Parathyroid adenoma (tissue), 2 donors: ENCODE results near the gene LRRC36.
"Not testable (repeated sequence)": the region's sequence is repeated elsewhere in the genome, so short reads cannot be mapped to it uniquely, and the experiment has no call there.

Experiments
- H2AFZ ChIP-seq: fragments of 300-600 bp; sonication (generic); one replicate; pipeline ENCODE4 v1.7.0; 2017; ENCODE audit warnings: antibody characterized with exemption, mild to moderate bottlenecking
- H3K27ac ChIP-seq: fragments of 300-600 bp; sonication (generic); one replicate; pipeline ENCODE4 v1.7.0; 2017
- H3K27me3 ChIP-seq: fragments of 300-600 bp; sonication (generic); one replicate; pipeline ENCODE4 v1.7.0; 2017; ENCODE audit warnings: low read length; ENCODE audit not compliant: control insufficient read depth, insufficient read depth
- H3K36me3 ChIP-seq: fragments of 300-600 bp; sonication (generic); one replicate; pipeline ENCODE4 v1.7.0; 2017; ENCODE audit warnings: low read length; ENCODE audit not compliant: control insufficient read depth, insufficient read depth
- H3K4me1 ChIP-seq: fragments of 300-600 bp; sonication (generic); one replicate; pipeline ENCODE4 v1.7.0; 2017; ENCODE audit warnings: control low read depth
- H3K4me2 ChIP-seq: fragments of 300-600 bp; sonication (generic); one replicate; pipeline ENCODE4 v1.7.0; 2017; ENCODE audit warnings: low read length
- H3K4me3 ChIP-seq: fragments of 300-600 bp; sonication (generic); one replicate; pipeline ENCODE4 v1.7.0; 2017; ENCODE audit warnings: low read depth, low read length
- H3K79me2 ChIP-seq: fragments of 300-600 bp; sonication (generic); one replicate; pipeline ENCODE4 v1.7.0; 2017; ENCODE audit warnings: control low read depth
- H3K9ac ChIP-seq: fragments of 300-600 bp; sonication (generic); one replicate; pipeline ENCODE4 v1.7.0; 2017; ENCODE audit warnings: mild to moderate bottlenecking
- H3K9me3 ChIP-seq: fragments of 300-600 bp; sonication (generic); one replicate; pipeline ENCODE4 v1.7.0; 2017; ENCODE audit warnings: low read length; ENCODE audit not compliant: control insufficient read depth
- TF ChIP-seq, protein P1 (sequence below): fragments of 300-600 bp; sonication (generic); IDR thresholded peaks from one replicate; pipeline ENCODE4 v1.7.0; 2017; ENCODE audit warnings: antibody characterized with exemption, mild to moderate bottlenecking
- donor health status: primary hyperparathyroidism.

The LRRC36 gene

DNA sequence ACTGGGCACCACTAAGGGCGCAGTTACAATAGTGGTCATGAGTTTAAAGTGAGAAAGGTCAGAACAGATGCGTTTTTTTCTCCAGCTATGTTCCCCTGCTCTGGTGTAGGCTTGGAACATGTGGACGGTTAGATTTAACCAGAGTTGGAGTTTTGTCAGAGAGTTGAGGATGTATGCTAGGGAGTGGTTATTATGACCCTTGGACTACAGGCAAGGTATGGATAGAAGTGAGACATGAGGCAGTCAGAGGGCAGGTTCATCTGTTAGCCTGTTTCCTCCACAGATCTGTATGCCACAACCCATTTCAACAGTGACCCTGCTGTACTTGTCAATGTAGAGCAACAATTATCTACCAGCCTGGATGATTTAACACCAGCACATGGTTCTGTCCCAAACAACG lies 44.0 kb downstream of the LRRC36 start:
- H3K27ac ChIP-seq = no peak overlapping the region

DNA sequence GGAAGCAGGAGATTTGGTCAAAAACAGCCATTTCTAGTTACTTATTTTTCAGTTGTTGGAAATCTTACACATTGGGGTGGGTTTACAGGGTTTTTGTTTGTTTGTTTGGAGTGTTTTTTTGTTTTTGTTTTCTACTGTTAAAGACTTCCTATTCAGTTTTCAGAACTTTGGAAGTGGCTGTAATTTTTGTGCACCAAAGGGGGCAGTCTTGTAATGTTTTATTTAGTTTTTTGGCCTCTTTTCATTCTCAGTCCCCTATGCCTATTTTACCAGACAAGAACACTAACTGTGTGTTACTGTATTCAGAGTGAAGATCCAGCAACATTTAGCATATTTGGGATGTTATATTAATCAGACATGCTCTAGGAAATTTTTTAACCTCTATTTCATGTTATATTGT lies 46.0 kb downstream of the LRRC36 start:
- H3K27ac ChIP-seq = no peak overlapping the region
- no peaks in the 10 kb centered on the region for H3K9me3 ChIP-seq
- no peak overlapping the region for H3K4me2 ChIP-seq
- no peaks in the 10 kb centered on the region for H3K79me2 ChIP-seq
- no peak overlapping the region for H2AFZ ChIP-seq
- TF ChIP-seq, protein P1, sequence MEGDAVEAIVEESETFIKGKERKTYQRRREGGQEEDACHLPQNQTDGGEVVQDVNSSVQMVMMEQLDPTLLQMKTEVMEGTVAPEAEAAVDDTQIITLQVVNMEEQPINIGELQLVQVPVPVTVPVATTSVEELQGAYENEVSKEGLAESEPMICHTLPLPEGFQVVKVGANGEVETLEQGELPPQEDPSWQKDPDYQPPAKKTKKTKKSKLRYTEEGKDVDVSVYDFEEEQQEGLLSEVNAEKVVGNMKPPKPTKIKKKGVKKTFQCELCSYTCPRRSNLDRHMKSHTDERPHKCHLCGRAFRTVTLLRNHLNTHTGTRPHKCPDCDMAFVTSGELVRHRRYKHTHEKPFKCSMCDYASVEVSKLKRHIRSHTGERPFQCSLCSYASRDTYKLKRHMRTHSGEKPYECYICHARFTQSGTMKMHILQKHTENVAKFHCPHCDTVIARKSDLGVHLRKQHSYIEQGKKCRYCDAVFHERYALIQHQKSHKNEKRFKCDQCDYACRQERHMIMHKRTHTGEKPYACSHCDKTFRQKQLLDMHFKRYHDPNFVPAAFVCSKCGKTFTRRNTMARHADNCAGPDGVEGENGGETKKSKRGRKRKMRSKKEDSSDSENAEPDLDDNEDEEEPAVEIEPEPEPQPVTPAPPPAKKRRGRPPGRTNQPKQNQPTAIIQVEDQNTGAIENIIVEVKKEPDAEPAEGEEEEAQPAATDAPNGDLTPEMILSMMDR = peak; percentile 63
- H3K4me3 ChIP-seq = no peak overlapping the region
- H3K9ac ChIP-seq = no peak overlapping the region
- H3K27me3 ChIP-seq = no peaks in the 10 kb centered on the region
- no peaks in the 10 kb centered on the region for H3K36me3 ChIP-seq
- no peaks in the 10 kb centered on the region for H3K4me1 ChIP-seq

More for the DNA sequence above, 44.0 kb downstream of the LRRC36 start:
- H3K79me2 ChIP-seq = no peaks in the 10 kb centered on the region
- no peaks in the 10 kb centered on the region for H3K9me3 ChIP-seq
- no peak overlapping the region for H3K4me3 ChIP-seq
- no peaks in the 10 kb centered on the region for H3K27me3 ChIP-seq
- TF ChIP-seq, protein P1 = no peak
- H2AFZ ChIP-seq = no peak overlapping the region
- H3K36me3 ChIP-seq = no peaks in the 10 kb centered on the region
- no peak overlapping the region for H3K9ac ChIP-seq
- no peaks in the 10 kb centered on the region for H3K4me1 ChIP-seq
- H3K4me2 ChIP-seq = no peak overlapping the region

DNA sequence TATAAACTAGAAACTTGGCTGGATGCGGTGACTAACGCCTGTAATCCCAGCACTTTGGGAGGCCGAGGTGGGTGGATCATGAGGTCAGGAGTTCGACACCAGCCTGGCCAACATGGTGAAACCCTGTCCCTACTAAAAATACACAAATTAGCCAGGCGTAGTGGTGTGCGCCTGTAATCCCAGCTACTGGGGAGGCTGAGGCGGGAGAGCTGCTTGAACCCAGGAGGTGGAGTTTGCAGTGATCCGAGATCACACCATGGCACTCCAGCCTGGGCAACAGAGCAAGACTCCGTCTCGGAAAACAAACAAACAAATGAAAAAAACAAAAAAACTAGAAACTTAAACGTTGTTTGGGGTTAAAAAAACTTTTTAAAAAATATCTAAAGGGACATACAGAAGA lies 49.4 kb downstream of the LRRC36 start:
- H3K4me3 ChIP-seq, H3K27me3 ChIP-seq, H3K9ac ChIP-seq, H2AFZ ChIP-seq, H3K9me3 ChIP-seq, H3K36me3 ChIP-seq, H3K79me2 ChIP-seq, H3K27ac ChIP-seq, H3K4me2 ChIP-seq: not testable (repeated sequence)
- H3K4me1 ChIP-seq = peaks cover 11% of the 10 kb centered on the region

- H3K36me3 ChIP-seq = no peaks in the 10 kb centered on the region
- peak overlapping the region; percentile 57 for H3K27ac ChIP-seq
- H3K9me3 ChIP-seq = no peaks in the 10 kb centered on the region
- H3K4me2 ChIP-seq = peak overlapping the region; percentile 27
- no peak overlapping the region for H3K9ac ChIP-seq
- H3K4me1 ChIP-seq = peaks cover 11% of the 10 kb centered on the region
- TF ChIP-seq, protein P1 = no peak
- peak overlapping the region; percentile 27 for H3K4me3 ChIP-seq
- H2AFZ ChIP-seq = peak overlapping the region; percentile 3
- no peaks in the 10 kb centered on the region for H3K79me2 ChIP-seq
- no peaks in the 10 kb centered on the region for H3K27me3 ChIP-seq
Observed at GRCh38 chr16:67378642-67379041, 52.0 kb downstream of the LRRC36 start.

GRCh38 chr16:67383284-67383683 lies 56.7 kb downstream of the LRRC36 start:
- H3K9ac ChIP-seq = no peak overlapping the region
- TF ChIP-seq, protein P1 = no peak
- no peak overlapping the region for H3K4me2 ChIP-seq
- no peaks in the 10 kb centered on the region for H3K27me3 ChIP-seq
- H3K27ac ChIP-seq = no peak overlapping the region
- H3K4me1 ChIP-seq = peaks cover 11% of the 10 kb centered on the region
- H2AFZ ChIP-seq = no peak overlapping the region
- H3K36me3 ChIP-seq = no peaks in the 10 kb centered on the region
- H3K9me3 ChIP-seq = no peaks in the 10 kb centered on the region
- no peaks in the 10 kb centered on the region for H3K79me2 ChIP-seq
- no peak overlapping the region for H3K4me3 ChIP-seq
